ENCODE results near the gene CBLN1. TPM values are rescaled to one million over a fixed set of nuclear protein-coding genes. Genes with fewer than 3 reads are reported as not detected.

CBLN1 gene
- total RNA-seq, 1 experiment from 2014 or later = not detected

GRCh38 chr16:49327466-49327865 lies 45.8 kb upstream of the CBLN1 start:
- no peak for TF ChIP-seq CTCF (conservative IDR thresholded peaks at IDR 0.05)
- no peak for TF ChIP-seq EZH2 (IDR thresholded peaks at IDR 0.05; ENCODE audit: low read depth)
- intact Hi-C loops (cut with micrococcal nuclease; ENCODE audit: unreplicated experiment) = no loop called here
- H4K20me1 ChIP-seq (ENCODE audit: insufficient read depth) = no peaks in the 10 kb centered on the region

GRCh38 chr16:49324703-49325102 lies 43.1 kb upstream of the CBLN1 start:
- H3K9me3 ChIP-seq (ENCODE audit: insufficient read depth, low read depth) = no peaks in the 10 kb centered on the region
- H3K4me3 ChIP-seq = no peak overlapping the region
- no peak overlapping the region for H3K4me2 ChIP-seq
- no peak overlapping the region for H3K27ac ChIP-seq
- intact Hi-C loops (cut with micrococcal nuclease; ENCODE audit: unreplicated experiment) = no loop called here
- H3K27me3 ChIP-seq (ENCODE audit: insufficient read depth, low read depth) = peaks cover 32% of the 10 kb centered on the region
- no peaks in the 10 kb centered on the region for H3F3A ChIP-seq (ENCODE audit: insufficient read depth, low read depth)
- no peak for DNase-seq
- no TSS peak for BruUV-seq (replicated peaks)
- POLR2A ChIA-PET (ENCODE audit: unreplicated experiment) = no interaction called here
- no peak overlapping the region for H2AFZ ChIP-seq
- H4K20me1 ChIP-seq (ENCODE audit: insufficient read depth) = no peaks in the 10 kb centered on the region
- CTCF ChIA-PET = no interaction called here
- no peaks in the 10 kb centered on the region for H3K9me2 ChIP-seq (ENCODE audit: insufficient read depth)
- H3K79me2 ChIP-seq (ENCODE audit: low read depth) = no peaks in the 10 kb centered on the region
- TF ChIP-seq EZH2 (IDR thresholded peaks at IDR 0.05; ENCODE audit: low read depth) (no peak), CTCF (conservative IDR thresholded peaks at IDR 0.05) (no peak)
- no peaks in the 10 kb centered on the region for H3K4me1 ChIP-seq (replicated peaks; ENCODE audit: insufficient read depth)
- no peaks in the 10 kb centered on the region for H3K36me3 ChIP-seq (ENCODE audit: low read depth)

More at GRCh38 chr16:49327466-49327865, 45.8 kb upstream of the CBLN1 start:
- no peaks in the 10 kb centered on the region for H3K9me2 ChIP-seq (ENCODE audit: insufficient read depth)
- BruUV-seq (replicated peaks) = no TSS peak
- H3K27ac ChIP-seq = no peak overlapping the region
- H3K4me3 ChIP-seq = no peak overlapping the region
- H3K36me3 ChIP-seq (ENCODE audit: low read depth) = no peaks in the 10 kb centered on the region
- H3F3A ChIP-seq (ENCODE audit: insufficient read depth, low read depth) = no peaks in the 10 kb centered on the region
- H2AFZ ChIP-seq = no peak overlapping the region
- H3K4me2 ChIP-seq = no peak overlapping the region
- no peak for DNase-seq
- no peaks in the 10 kb centered on the region for H3K9me3 ChIP-seq (ENCODE audit: insufficient read depth, low read depth)
- no peaks in the 10 kb centered on the region for H3K79me2 ChIP-seq (ENCODE audit: low read depth)
- ChIA-PET CTCF (no interaction called here), POLR2A (ENCODE audit: unreplicated experiment) (no interaction called here)
- peaks cover 36% of the 10 kb centered on the region for H3K27me3 ChIP-seq (ENCODE audit: insufficient read depth, low read depth)
- no peaks in the 10 kb centered on the region for H3K4me1 ChIP-seq (replicated peaks; ENCODE audit: insufficient read depth)

GRCh38 chr16:49315602-49316001 lies 34.0 kb upstream of the CBLN1 start:
- TF ChIP-seq EZH2 (IDR thresholded peaks at IDR 0.05; ENCODE audit: low read depth) (no peak), CTCF (conservative IDR thresholded peaks at IDR 0.05) (no peak)
- H4K20me1 ChIP-seq (ENCODE audit: insufficient read depth) = no peaks in the 10 kb centered on the region
- POLR2A ChIA-PET (ENCODE audit: unreplicated experiment) = no interaction called here
- no peaks in the 10 kb centered on the region for H3K9me3 ChIP-seq (ENCODE audit: insufficient read depth, low read depth)
- H3K9me2 ChIP-seq (ENCODE audit: insufficient read depth) = peaks cover 4% of the 10 kb centered on the region; the same call in 1 of the 2 replicates
- no peak for DNase-seq
- CTCF ChIA-PET = no interaction called here
- H3K4me3 ChIP-seq = no peak overlapping the region
- H3K27me3 ChIP-seq (ENCODE audit: insufficient read depth, low read depth) = no peaks in the 10 kb centered on the region
- H3K4me2 ChIP-seq = no peak overlapping the region
- no peaks in the 10 kb centered on the region for H3K79me2 ChIP-seq (ENCODE audit: low read depth)
- H3F3A ChIP-seq (ENCODE audit: insufficient read depth, low read depth) = no peaks in the 10 kb centered on the region
- no peaks in the 10 kb centered on the region for H3K36me3 ChIP-seq (ENCODE audit: low read depth)
- H3K4me1 ChIP-seq (replicated peaks; ENCODE audit: insufficient read depth) = no peaks in the 10 kb centered on the region
- no peak overlapping the region for H2AFZ ChIP-seq
- no TSS peak for BruUV-seq (replicated peaks)
- H3K27ac ChIP-seq = no peak overlapping the region
- intact Hi-C loops (cut with micrococcal nuclease; ENCODE audit: unreplicated experiment) = no loop called here
